Endothelial cell of umbilical vein (primary cell): ENCODE data around the gene GPR153.

Source experiments
- EZH2 ChIP-seq: IDR thresholded peaks from 2 replicates; pipeline ENCODE4 v1.6.1; 2012; ENCODE audit warnings: borderline replicate concordance, low read depth, mild to moderate bottlenecking, moderate library complexity, low read length, inconsistent platforms; ENCODE audit not compliant: severe bottlenecking
- FOS ChIP-seq: IDR thresholded peaks from 2 replicates; pipeline ENCODE4 v1.6.1; 2011; ENCODE audit warnings: mild to moderate bottlenecking, low read length, moderate library complexity, borderline replicate concordance; ENCODE audit not compliant: insufficient read depth
- GATA2 ChIP-seq: IDR thresholded peaks from 2 replicates; pipeline ENCODE4 v1.7.0; 2011; ENCODE audit warnings: low read depth, mild to moderate bottlenecking, moderate library complexity, mixed read lengths, low read length; ENCODE audit not compliant: insufficient read length, insufficient read depth
- JUN ChIP-seq: IDR thresholded peaks from 2 replicates; pipeline ENCODE4 v1.6.1; 2011; ENCODE audit warnings: borderline replicate concordance, low read depth; ENCODE audit not compliant: insufficient read length, insufficient read depth
- MYC ChIP-seq: IDR thresholded peaks from one replicate; pipeline ENCODE4 v1.6.1; 2011; ENCODE audit warnings: mild to moderate bottlenecking, low read depth, low read length
- POLR2A ChIP-seq: IDR thresholded peaks from 2 replicates; pipeline ENCODE4 v1.6.1; 2012; ENCODE audit warnings: low read depth, mild to moderate bottlenecking, control low read depth, low read length
- POLR2AphosphoS5 ChIP-seq: IDR thresholded peaks from 2 replicates; pipeline ENCODE4 v1.6.1; 2012; ENCODE audit warnings: low read depth, mild to moderate bottlenecking, control low read depth, low read length, moderate library complexity; ENCODE audit not compliant: insufficient read depth
- TF ChIP-seq, protein P1 (sequence below), 2 donors: IDR thresholded peaks; 1 replicate in 1 of 2; 2 replicates in 1 of 2; pipeline ENCODE4 v1.5.1; 2011; ENCODE audit warnings: low read length in 2 of 2, mild to moderate bottlenecking in 2 of 2, moderate library complexity in 2 of 2, control low read depth in 1 of 2, inconsistent platforms in 1 of 2, low read depth in 1 of 2; ENCODE audit not compliant: insufficient read depth in 1 of 2; ENCODE audit errors: extremely low read depth in 1 of 2
- TF ChIP-seq, protein P2 (sequence below): IDR thresholded peaks from 2 replicates; pipeline ENCODE4 v1.6.1; 2011; ENCODE audit not compliant: insufficient read depth, insufficient read length

DNA sequence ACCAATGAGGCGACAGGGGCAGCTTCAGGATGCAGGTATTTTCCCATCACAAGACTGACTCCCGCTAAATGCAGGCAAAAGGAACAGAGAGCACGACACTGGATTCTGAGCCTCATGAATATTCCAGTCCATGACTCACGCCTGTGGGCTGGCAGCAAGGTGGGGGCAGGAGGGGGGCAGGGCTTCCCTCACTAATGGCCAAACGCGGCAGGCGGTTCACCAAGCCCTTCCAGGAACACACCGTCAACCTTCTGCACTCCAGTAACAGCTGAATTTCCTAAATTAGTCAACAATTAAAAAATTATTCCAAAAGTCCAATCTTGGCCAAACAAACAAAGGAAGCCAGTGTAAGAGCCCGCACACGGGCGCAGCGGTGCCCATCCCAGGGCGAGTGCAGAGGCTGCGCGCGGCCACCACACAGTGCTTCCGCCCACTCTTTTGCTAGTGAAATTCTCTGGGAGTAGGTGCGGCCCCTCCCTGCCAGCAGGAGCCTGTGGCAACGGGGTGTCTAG lies 12.5 kb upstream of the GPR153 start:
- TF ChIP-seq, protein P1, sequence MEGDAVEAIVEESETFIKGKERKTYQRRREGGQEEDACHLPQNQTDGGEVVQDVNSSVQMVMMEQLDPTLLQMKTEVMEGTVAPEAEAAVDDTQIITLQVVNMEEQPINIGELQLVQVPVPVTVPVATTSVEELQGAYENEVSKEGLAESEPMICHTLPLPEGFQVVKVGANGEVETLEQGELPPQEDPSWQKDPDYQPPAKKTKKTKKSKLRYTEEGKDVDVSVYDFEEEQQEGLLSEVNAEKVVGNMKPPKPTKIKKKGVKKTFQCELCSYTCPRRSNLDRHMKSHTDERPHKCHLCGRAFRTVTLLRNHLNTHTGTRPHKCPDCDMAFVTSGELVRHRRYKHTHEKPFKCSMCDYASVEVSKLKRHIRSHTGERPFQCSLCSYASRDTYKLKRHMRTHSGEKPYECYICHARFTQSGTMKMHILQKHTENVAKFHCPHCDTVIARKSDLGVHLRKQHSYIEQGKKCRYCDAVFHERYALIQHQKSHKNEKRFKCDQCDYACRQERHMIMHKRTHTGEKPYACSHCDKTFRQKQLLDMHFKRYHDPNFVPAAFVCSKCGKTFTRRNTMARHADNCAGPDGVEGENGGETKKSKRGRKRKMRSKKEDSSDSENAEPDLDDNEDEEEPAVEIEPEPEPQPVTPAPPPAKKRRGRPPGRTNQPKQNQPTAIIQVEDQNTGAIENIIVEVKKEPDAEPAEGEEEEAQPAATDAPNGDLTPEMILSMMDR (IDR thresholded peaks at IDR 0.05; ENCODE audit: extremely low read depth in 1 of 2, insufficient read depth in 1 of 2, low read depth in 1 of 2, low read length in 2 of 2) = no peak
- TF ChIP-seq JUN (no peak), POLR2A (no peak), POLR2AphosphoS5 (no peak), EZH2 (no peak), MYC (no peak), FOS (no peak), GATA2 (no peak)
- TF ChIP-seq, protein P2, sequence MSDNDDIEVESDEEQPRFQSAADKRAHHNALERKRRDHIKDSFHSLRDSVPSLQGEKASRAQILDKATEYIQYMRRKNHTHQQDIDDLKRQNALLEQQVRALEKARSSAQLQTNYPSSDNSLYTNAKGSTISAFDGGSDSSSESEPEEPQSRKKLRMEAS = no peak
